ENCODE data around the gene SEC62. TPM values are rescaled to one million over a fixed set of nuclear protein-coding genes. Genes with fewer than 3 reads are reported as not detected.

SEC62 gene
- polyA plus RNA-seq, 1 experiment: 45.7 TPM

GRCh38 chr3:169954142-169954756 lies 12.4 kb upstream of the SEC62 start:
- Histone ChIP-seq H3K4me3 (ENCODE audit: low read depth, low read length) (no peak overlapping the region), H3K36me3 (ENCODE audit: control insufficient read depth, insufficient read depth, low read length) (no peaks in the 10 kb centered on the region), H3K27me3 (ENCODE audit: control insufficient read depth, insufficient read depth, low read length) (no peaks in the 10 kb centered on the region; the same call in 1 of the 2 replicates)
- ChIA-PET POLR2A (no interaction called here), CTCF (no interaction called here)
- DNase-seq (ENCODE audit: low read depth): no peak
- no peak for TF ChIP-seq CTCF (IDR thresholded peaks at IDR 0.05; ENCODE audit: insufficient read depth, low read depth, low read length)

- Histone ChIP-seq H3K4me3 (ENCODE audit: low read depth, low read length) (no peak overlapping the region), H3K36me3 (ENCODE audit: control insufficient read depth, insufficient read depth, low read length) (no peaks in the 10 kb centered on the region), H3K27me3 (ENCODE audit: control insufficient read depth, insufficient read depth, low read length) (no peaks in the 10 kb centered on the region; the same call in 1 of the 2 replicates)
- ChIA-PET CTCF (no interaction called here), POLR2A (no interaction called here)
- no peak for TF ChIP-seq CTCF (IDR thresholded peaks at IDR 0.05; ENCODE audit: insufficient read depth, low read depth, low read length)
- DNase-seq (ENCODE audit: low read depth): no peak
Observed at GRCh38 chr3:169955406-169955805, 11.2 kb upstream of the SEC62 start.

- ChIA-PET POLR2A (no interaction called here), CTCF (no interaction called here)
- H3K27me3 ChIP-seq (ENCODE audit: control insufficient read depth, insufficient read depth, low read length): peaks cover 1% of the 10 kb centered on the region; the same call in 1 of the 2 replicates
- no peak for TF ChIP-seq CTCF (IDR thresholded peaks at IDR 0.05; ENCODE audit: insufficient read depth, low read depth, low read length)
- H3K4me3 ChIP-seq (ENCODE audit: low read depth, low read length): no peak overlapping the region
- DNase-seq (ENCODE audit: low read depth): no peak
- no peaks in the 10 kb centered on the region for H3K36me3 ChIP-seq (ENCODE audit: control insufficient read depth, insufficient read depth, low read length)
Observed at GRCh38 chr3:169964176-169964575, 2.4 kb upstream of the SEC62 start.

- POLR2A ChIA-PET: no interaction called here
- DNase-seq (ENCODE audit: low read depth): no peak
Observed at GRCh38 chr3:169965562-169966427, 812 bp upstream of the SEC62 start.

More at GRCh38 chr3:169965562-169966427, 812 bp upstream of the SEC62 start:
- peaks cover 1% of the 10 kb centered on the region; the same call in 1 of the 2 replicates for H3K27me3 ChIP-seq (ENCODE audit: control insufficient read depth, insufficient read depth, low read length)
- peak overlapping the region; percentile 91 for H3K4me3 ChIP-seq (ENCODE audit: low read depth, low read length)
- H3K36me3 ChIP-seq (ENCODE audit: control insufficient read depth, insufficient read depth, low read length): no peaks in the 10 kb centered on the region
- no peak for TF ChIP-seq CTCF (IDR thresholded peaks at IDR 0.05; ENCODE audit: insufficient read depth, low read depth, low read length)
- CTCF ChIA-PET: no interaction called here

Data from BJ (cell line).